GM12878 (cell line): ENCODE results near the gene SCN4A.

Experiments
- POLR2A ChIP-seq: IDR thresholded peaks from 2 replicates; pipeline ENCODE4 v1.6.1; 2011; ENCODE audit warnings: low read depth, mild to moderate bottlenecking, low read length
- TF ChIP-seq, protein P1 (sequence below), 3 experiments: IDR thresholded peaks in 2 of 3; conservative IDR thresholded peaks in 1 of 3; 2 replicates each; pipeline ENCODE4 v1.5.1; 2011; ENCODE audit warnings: low read depth in 3 of 3, low read length in 3 of 3, mild to moderate bottlenecking in 3 of 3, control low read depth in 2 of 3, moderate library complexity in 2 of 3, inconsistent platforms in 1 of 3, mixed read lengths in 1 of 3; ENCODE audit not compliant: control insufficient read depth in 2 of 3, insufficient read depth in 1 of 3; ENCODE audit errors: extremely low read depth in 1 of 3

DNA sequence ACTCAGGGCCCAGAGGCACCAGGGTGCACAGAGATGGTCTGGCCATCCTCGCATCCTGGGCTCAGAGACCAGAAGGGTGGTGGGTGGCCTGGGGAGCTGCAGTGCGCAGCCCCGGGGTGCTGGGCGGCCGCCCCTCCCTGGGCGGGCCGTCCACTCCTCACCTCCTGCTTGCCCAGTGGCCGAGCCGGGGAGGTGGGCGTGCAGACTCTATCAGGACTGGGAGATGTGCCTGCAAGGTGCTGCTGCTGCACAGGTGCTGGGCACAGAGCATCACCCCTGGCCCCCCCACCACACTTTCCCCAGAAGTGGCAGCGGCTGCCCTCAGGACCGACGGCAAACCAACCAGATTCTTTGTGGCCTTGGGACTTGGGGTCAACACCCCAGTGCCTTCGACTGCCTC is at the start of gene SCN4A:
- TF ChIP-seq POLR2A = no peak
- TF ChIP-seq, protein P1, sequence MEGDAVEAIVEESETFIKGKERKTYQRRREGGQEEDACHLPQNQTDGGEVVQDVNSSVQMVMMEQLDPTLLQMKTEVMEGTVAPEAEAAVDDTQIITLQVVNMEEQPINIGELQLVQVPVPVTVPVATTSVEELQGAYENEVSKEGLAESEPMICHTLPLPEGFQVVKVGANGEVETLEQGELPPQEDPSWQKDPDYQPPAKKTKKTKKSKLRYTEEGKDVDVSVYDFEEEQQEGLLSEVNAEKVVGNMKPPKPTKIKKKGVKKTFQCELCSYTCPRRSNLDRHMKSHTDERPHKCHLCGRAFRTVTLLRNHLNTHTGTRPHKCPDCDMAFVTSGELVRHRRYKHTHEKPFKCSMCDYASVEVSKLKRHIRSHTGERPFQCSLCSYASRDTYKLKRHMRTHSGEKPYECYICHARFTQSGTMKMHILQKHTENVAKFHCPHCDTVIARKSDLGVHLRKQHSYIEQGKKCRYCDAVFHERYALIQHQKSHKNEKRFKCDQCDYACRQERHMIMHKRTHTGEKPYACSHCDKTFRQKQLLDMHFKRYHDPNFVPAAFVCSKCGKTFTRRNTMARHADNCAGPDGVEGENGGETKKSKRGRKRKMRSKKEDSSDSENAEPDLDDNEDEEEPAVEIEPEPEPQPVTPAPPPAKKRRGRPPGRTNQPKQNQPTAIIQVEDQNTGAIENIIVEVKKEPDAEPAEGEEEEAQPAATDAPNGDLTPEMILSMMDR (IDR thresholded peaks at IDR 0.05 in 2 of 3, conservative IDR thresholded peaks at IDR 0.05 in 1 of 3; ENCODE audit: control insufficient read depth in 2 of 3, extremely low read depth in 1 of 3, insufficient read depth in 1 of 3, low read depth in 3 of 3, low read length in 3 of 3) = no peak
